A549 (cell line): ENCODE results near the gene KCNIP4. TPM values are rescaled to one million over a fixed set of nuclear protein-coding genes. Genes with fewer than 3 reads are reported as not detected.

Experiments
- ATAC-seq, 2 experiments: fragments of 200-7000 bp in 1 of 2; fragments of >200 bp in 1 of 2; cut with Nextera tagmentation in 1 of 2; cut with Tn5 transposase in 1 of 2; 3 replicates each; pipeline versions ENCODE4 v1.8.0 to v1.9.1; 2018 to 2020; ENCODE audit warnings: mild to moderate bottlenecking in 1 of 2, moderate library complexity in 1 of 2
- CTCF ChIA-PET: fragments of 300-600 bp; sonication (Branson Sonifier 250); formaldehyde crosslinking; extraction: SDS; loops from one replicate; lab custom pipeline; 2021; ENCODE audit warnings: antibody characterized with exemption, inconsistent platforms; lab: Yijun Ruan, JAX
- POLR2A ChIA-PET: fragments of 350-600 bp; formaldehyde crosslinking; extraction: SDS; loops from one replicate; lab custom pipeline; 2021; ENCODE audit warnings: antibody characterized with exemption, inconsistent platforms; lab: Yijun Ruan, JAX
- DNase-seq, 2 experiments: peaks; one replicate each; pipeline versions ENCODE4 v3.0.0 to v3.0.0-alpha.2; 2011 to 2016; ENCODE audit warnings: low read depth in 1 of 2, low spot score in 1 of 2
- FAIRE-seq: peaks from 2 replicates; lab custom pipeline; 2011; peaks lifted over from hg19 to GRCh38; lab: Jason Lieb, UNC
- H3K27ac ChIP-seq, 2 experiments: fragments of >200 bp; sonication (Bioruptor Twin); formaldehyde crosslinking; 3 replicates each; pipeline ENCODE4 v1.5.1; 2016 to 2017
- H3K4me1 ChIP-seq: fragments of >200 bp; sonication (Bioruptor Twin); formaldehyde crosslinking; 3 replicates; pipeline ENCODE4 v1.6.1; 2016
- H3K4me2 ChIP-seq: fragments of >200 bp; sonication (Bioruptor Twin); formaldehyde crosslinking; 3 replicates; pipeline ENCODE4 v1.6.1; 2016
- H3K4me3 ChIP-seq: fragments of >200 bp; sonication (Bioruptor Twin); formaldehyde crosslinking; 3 replicates; pipeline ENCODE4 v1.5.1; 2016
- H3K9me3 ChIP-seq: fragments of >200 bp; sonication (Bioruptor Twin); formaldehyde crosslinking; 3 replicates; pipeline ENCODE4 v1.6.1; 2016
- CBX2 ChIP-seq: fragments of 200-600 bp; sonication (generic); IDR thresholded peaks from 2 replicates; pipeline ENCODE4 v1.6.1; 2016; ENCODE audit warnings: low read depth, mild to moderate bottlenecking, borderline replicate concordance
- CBX8 ChIP-seq: fragments of 200-600 bp; sonication (generic); IDR thresholded peaks from 2 replicates; pipeline ENCODE4 v1.6.1; 2016
- CEBPB ChIP-seq, 2 experiments: fragments of >200 bp in 1 of 2; sonication (Bioruptor Twin) in 1 of 2; formaldehyde crosslinking in 1 of 2; IDR thresholded peaks; 2 replicates each; pipeline ENCODE4 v1.6.1; 2012 to 2016
- CTCF ChIP-seq: fragments of >200 bp; sonication (Bioruptor Twin); formaldehyde crosslinking; IDR thresholded peaks from 3 replicates; pipeline ENCODE4 v1.5.1; 2016
- ELK1 ChIP-seq: fragments of 150-350 bp; IDR thresholded peaks from 2 replicates; pipeline ENCODE4 v1.6.1; 2014; ENCODE audit warnings: low read depth, mild to moderate bottlenecking, low read length
- EP300 ChIP-seq, 2 experiments: fragments of >200 bp; sonication (Bioruptor Twin); formaldehyde crosslinking; IDR thresholded peaks; 2 replicates in 1 of 2; 3 replicates in 1 of 2; pipeline ENCODE4 v1.6.1; 2016 to 2017
- FOXS1 ChIP-seq: fragments of 250-450 bp; sonication (Bioruptor Pico); IDR thresholded peaks from 2 replicates; pipeline ENCODE4 v1.5.0; 2020; ENCODE audit warnings: mild to moderate bottlenecking, moderate library complexity
- HDAC2 ChIP-seq: fragments of 200-600 bp; sonication (generic); IDR thresholded peaks from 2 replicates; pipeline ENCODE4 v1.6.1; 2016
- HES2 ChIP-seq: fragments of >200 bp; sonication (Bioruptor Twin); formaldehyde crosslinking; IDR thresholded peaks from 2 replicates; pipeline ENCODE4 v1.6.1; 2016
- HEYL ChIP-seq: fragments of 250-450 bp; sonication (Bioruptor Pico); IDR thresholded peaks from 2 replicates; pipeline ENCODE4 v1.8.0; 2021; ENCODE audit warnings: mild to moderate bottlenecking, moderate library complexity
- HOXB13 ChIP-seq: fragments of 250-450 bp; sonication (Bioruptor Pico); IDR thresholded peaks from 2 replicates; pipeline ENCODE4 v1.5.0; 2020; ENCODE audit warnings: low read depth, mild to moderate bottlenecking, moderate library complexity
- HOXB5 ChIP-seq: fragments of 250-450 bp; sonication (Bioruptor Pico); IDR thresholded peaks from 2 replicates; pipeline ENCODE4 v1.5.0; 2020; ENCODE audit warnings: mild to moderate bottlenecking, moderate library complexity
- JUN ChIP-seq, 2 experiments: fragments of >200 bp; sonication (Bioruptor Twin); formaldehyde crosslinking; IDR thresholded peaks; 2 replicates in 1 of 2; 3 replicates in 1 of 2; pipeline ENCODE4 v1.6.1; 2016 to 2017
- JUNB ChIP-seq: fragments of >200 bp; sonication (Bioruptor Twin); formaldehyde crosslinking; IDR thresholded peaks from 2 replicates; pipeline ENCODE4 v1.6.1; 2016
- KDM1A ChIP-seq: fragments of 200-600 bp; sonication (generic); IDR thresholded peaks from 2 replicates; pipeline ENCODE4 v1.6.1; 2016; ENCODE audit warnings: low read depth, mild to moderate bottlenecking
- KDM5A ChIP-seq: fragments of 200-600 bp; sonication (generic); IDR thresholded peaks from 2 replicates; pipeline ENCODE4 v1.6.1; 2016; ENCODE audit warnings: antibody characterized with exemption, mild to moderate bottlenecking
- MAFK ChIP-seq: fragments of 450-650 bp; IDR thresholded peaks from 2 replicates; pipeline ENCODE4 v1.6.1; 2014; ENCODE audit not compliant: partially characterized antibody
- MYC ChIP-seq: IDR thresholded peaks from 2 replicates; pipeline ENCODE4 v1.6.1; 2012; ENCODE audit warnings: mild to moderate bottlenecking, inconsistent platforms, low read length, improper control_type of control experiment, borderline replicate concordance
- NPAS2 ChIP-seq: fragments of 250-450 bp; sonication (Bioruptor Pico); IDR thresholded peaks from 2 replicates; pipeline ENCODE4 v1.8.0; 2022; ENCODE audit warnings: mild to moderate bottlenecking, moderate library complexity, borderline replicate concordance
- NR3C1 ChIP-seq: fragments of >200 bp; sonication (Bioruptor Twin); formaldehyde crosslinking; IDR thresholded peaks from 3 replicates; pipeline ENCODE4 v1.6.1; 2017
- PBX3 ChIP-seq: IDR thresholded peaks from 2 replicates; pipeline ENCODE4 v1.6.1; 2012
- PHF8 ChIP-seq: fragments of 200-600 bp; sonication (generic); IDR thresholded peaks from 2 replicates; pipeline ENCODE4 v1.6.1; 2016; ENCODE audit warnings: low read depth, mild to moderate bottlenecking, antibody characterized with exemption, moderate library complexity, borderline replicate concordance
- POLR2AphosphoS2 ChIP-seq: conservative IDR thresholded peaks from 2 replicates; pipeline ENCODE4 v1.6.1; 2012; ENCODE audit warnings: low read length, improper control_type of control experiment, inconsistent platforms
- RCOR1 ChIP-seq: fragments of 150-350 bp; IDR thresholded peaks from 2 replicates; pipeline ENCODE4 v1.6.1; 2014; ENCODE audit warnings: antibody characterized with exemption, low read length, low read depth
- TFCP2L1 ChIP-seq: fragments of 250-450 bp; sonication (Bioruptor Pico); IDR thresholded peaks from 2 replicates; pipeline ENCODE4 v1.5.0; 2021; ENCODE audit warnings: mild to moderate bottlenecking
- ZFP36 ChIP-seq: fragments of 450-650 bp; IDR thresholded peaks from 2 replicates; pipeline ENCODE4 v1.6.1; 2014; ENCODE audit warnings: borderline replicate concordance; ENCODE audit not compliant: partially characterized antibody
- ZNF302 ChIP-seq: fragments of 250-450 bp; sonication (Bioruptor Pico); IDR thresholded peaks from 2 replicates; pipeline ENCODE4 v1.9.0; 2021; ENCODE audit warnings: inconsistent platforms, mild to moderate bottlenecking, moderate library complexity
- WGBS: methylation state at CpG from one replicate; pipeline ENCODE4 v1.1.6; 2017; ENCODE audit errors: missing lambda C conversion rate; 5-methylcytosine and 5-hydroxymethylcytosine counted together
- polyA plus RNA-seq, 4 experiments: library from polyadenylated mRNA; depleted of rRNA in 3 of 4; stranded (reverse); fragments of >200 nt; fragmentation: RNase III in 1 of 4; extraction: RNeasy Plus Mini Kit Qiagen cat#74134 plus additional on column Dnase treatment in 1 of 4; gene quantifications; 2 replicates in 3 of 4; 3 replicates in 1 of 4; pipeline ENCODE4 v1.2.3, GENCODE V29; 2011 to 2017

Gene KCNIP4
- polyA plus RNA-seq, 2 of the 4 experiments (the other 2 are of a cell fraction) = not detected

- TF ChIP-seq TFCP2L1 (CRISPR knock-in tag) = no peak
Measured at GRCh38 chr4:20831746-20832145, 1116.8 kb downstream of the KCNIP4 start (continued).

- DNase-seq (no peak), ATAC-seq (no peak), FAIRE-seq (no peak)
- WGBS = 40% methylated on average over 5 of the region's 5 CpGs
- H3K4me2 ChIP-seq = no peak overlapping the region
- no peaks in the 10 kb centered on the region for H3K9me3 ChIP-seq
- POLR2A ChIA-PET = no interaction called here
- CTCF ChIA-PET = no interaction called here
- H3K4me3 ChIP-seq = no peak overlapping the region
- H3K27ac ChIP-seq = no peak overlapping the region
- H3K4me1 ChIP-seq = no peaks in the 10 kb centered on the region
- no peak for TF ChIP-seq MYC
- TF ChIP-seq CEBPB (IDR thresholded peaks at IDR 0.05) = no peak
- TF ChIP-seq HDAC2 = no peak
- no peak for TF ChIP-seq HOXB5 (CRISPR knock-in tag)
- no peak for TF ChIP-seq HOXB13
- TF ChIP-seq NR3C1 = no peak
- TF ChIP-seq KDM5A = no peak
- no peak for TF ChIP-seq PHF8
- TF ChIP-seq CBX2 = no peak
- no peak for TF ChIP-seq KDM1A
Measured at GRCh38 chr4:20829617-20830357, 1118.8 kb downstream of the KCNIP4 start.

GRCh38 chr4:20825505-20825904 lies 1123.1 kb downstream of the KCNIP4 start:
- DNase-seq = no peak
- FAIRE-seq = no peak
- Histone ChIP-seq H3K27ac (no peak overlapping the region), H3K4me3 (no peak overlapping the region), H3K4me2 (no peak overlapping the region), H3K4me1 (no peaks in the 10 kb centered on the region), H3K9me3 (no peaks in the 10 kb centered on the region)
- ChIA-PET CTCF (no interaction called here), POLR2A (no interaction called here)
- no peak for ATAC-seq
- TF ChIP-seq CBX2 (no peak), FOXS1 (no peak), PBX3 (no peak), CEBPB (IDR thresholded peaks at IDR 0.05) (no peak)
- 5% methylated on average over 3 of the region's 3 CpGs for WGBS

- Histone ChIP-seq H3K4me3 (no peak overlapping the region), H3K9me3 (no peaks in the 10 kb centered on the region), H3K4me2 (no peak overlapping the region), H3K4me1 (no peaks in the 10 kb centered on the region), H3K27ac (no peak overlapping the region)
- no peak for ATAC-seq
- CTCF ChIA-PET = no interaction called here
- POLR2A ChIA-PET = no interaction called here
- TF ChIP-seq HOXB13 = no peak
- TF ChIP-seq ZFP36 = no peak
- TF ChIP-seq POLR2AphosphoS2 = no peak
- no peak for TF ChIP-seq ZNF302 (CRISPR knock-in tag)
- TF ChIP-seq HES2 = no peak
- TF ChIP-seq CBX8 = no peak
- no peak for TF ChIP-seq CEBPB (IDR thresholded peaks at IDR 0.05)
- TF ChIP-seq NPAS2 (CRISPR knock-in tag) = no peak
- no peak for TF ChIP-seq HEYL (CRISPR knock-in tag)
- no peak for TF ChIP-seq NR3C1
- no peak for TF ChIP-seq EP300 (IDR thresholded peaks at IDR 0.05)
- no peak for TF ChIP-seq RCOR1
- no peak for TF ChIP-seq JUN (IDR thresholded peaks at IDR 0.05)
- no peak for TF ChIP-seq CTCF
- no peak for TF ChIP-seq ELK1
- TF ChIP-seq JUNB = no peak
- no peak for TF ChIP-seq MAFK
- TF ChIP-seq TFCP2L1 (CRISPR knock-in tag) = no peak
- FAIRE-seq = no peak
- no peak for DNase-seq
- 19% methylated on average over 5 of the region's 5 CpGs for WGBS
Measured at GRCh38 chr4:20816287-20816686, 1132.3 kb downstream of the KCNIP4 start.
